Stimulated activated CD8-positive, alpha-beta memory T cell treated with anti-CD3 and anti-CD28 coated beads, Interleukin-7, amount 100 ng/mL, for 48 hours (primary cell): ENCODE measurements around the gene LYRM2.

ENCODE experiments used
- DNase-seq, 2 donors: peaks; one replicate each; pipeline ENCODE4 v3.0.0-alpha.2; 2020; ENCODE audit warnings: low read depth in 1 of 2; ENCODE audit errors: extremely low read depth in 1 of 2

The LYRM2 gene

DNA sequence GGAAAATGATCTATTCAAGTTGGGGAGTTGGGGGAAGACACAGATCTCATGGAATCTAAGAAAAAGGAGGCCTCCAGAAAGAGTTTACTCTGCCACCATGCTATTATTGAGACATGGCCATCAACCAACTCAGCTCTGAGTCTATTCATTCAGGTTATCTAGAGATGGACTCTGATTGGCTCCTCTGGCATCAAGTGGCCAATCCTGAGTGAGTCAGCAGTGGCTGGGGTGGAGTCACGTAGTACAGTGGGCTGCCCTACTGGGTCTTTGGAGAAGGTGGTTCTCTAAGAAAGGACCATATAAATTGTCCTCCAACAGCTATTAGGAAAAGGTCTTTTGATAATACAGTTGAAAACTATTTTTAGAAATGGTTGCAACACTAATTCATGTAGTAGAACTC, 42.1 kb downstream of the LYRM2 start:
- no peak for DNase-seq

DNA sequence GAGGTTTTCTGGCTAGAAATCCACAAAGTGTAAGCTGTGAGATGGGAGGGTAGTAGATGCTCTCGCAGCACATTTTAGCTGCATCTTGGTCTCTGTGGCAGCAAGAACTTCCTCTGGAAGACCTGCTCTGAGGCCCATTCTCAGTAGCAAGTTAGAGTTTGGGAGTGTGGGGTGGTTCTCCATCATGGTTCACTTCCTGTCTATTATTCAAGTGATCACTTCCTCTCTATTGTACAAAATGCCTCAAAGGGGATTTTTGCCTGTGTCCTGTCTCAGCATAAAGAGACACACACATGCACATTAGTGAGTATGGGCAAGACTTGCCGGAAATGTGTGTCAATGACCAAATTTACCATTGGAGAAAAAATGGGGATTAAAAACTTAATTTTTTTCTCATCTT, 42.5 kb downstream of the LYRM2 start:
- no peak for DNase-seq

DNA sequence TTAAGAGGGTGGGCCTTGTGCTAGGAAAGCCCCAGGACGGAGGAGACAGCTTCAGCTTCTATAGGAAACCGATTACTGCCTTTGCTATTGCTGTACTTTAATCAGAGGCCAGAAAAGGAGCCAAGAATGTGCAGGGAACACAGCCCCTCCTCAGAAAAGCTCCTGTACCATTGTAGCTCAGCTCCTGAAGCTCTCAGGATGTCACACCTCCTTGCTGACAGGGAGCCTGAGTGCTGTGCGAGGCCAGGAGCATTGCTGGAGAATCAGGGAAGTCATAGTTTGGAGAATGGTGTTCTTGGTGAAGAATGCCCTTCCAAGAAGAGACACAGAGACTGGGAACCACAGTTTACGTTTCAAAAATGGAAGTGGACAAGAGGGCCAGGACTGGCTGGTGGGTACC, 46.8 kb downstream of the LYRM2 start:
- no peak for DNase-seq

DNA sequence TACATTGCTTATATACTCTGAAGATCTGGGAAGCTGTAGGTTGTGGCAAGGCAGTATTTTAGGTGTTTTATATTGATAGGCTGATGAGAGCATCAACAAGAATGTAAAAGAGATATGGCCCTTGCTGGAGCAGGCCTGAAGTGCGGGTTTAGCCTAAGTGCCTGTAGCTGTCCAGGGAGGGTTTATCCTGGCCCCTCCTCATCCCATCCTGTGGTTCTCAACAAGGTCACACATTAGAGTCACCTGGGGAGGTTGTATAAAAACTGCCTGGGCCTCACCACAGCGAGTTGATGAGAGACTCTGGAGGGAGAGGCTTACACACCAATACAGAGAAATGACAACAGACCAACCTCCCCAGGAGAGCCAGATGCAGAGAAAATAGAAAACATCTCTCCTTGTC, 48.4 kb downstream of the LYRM2 start:
- no peak for DNase-seq

DNA sequence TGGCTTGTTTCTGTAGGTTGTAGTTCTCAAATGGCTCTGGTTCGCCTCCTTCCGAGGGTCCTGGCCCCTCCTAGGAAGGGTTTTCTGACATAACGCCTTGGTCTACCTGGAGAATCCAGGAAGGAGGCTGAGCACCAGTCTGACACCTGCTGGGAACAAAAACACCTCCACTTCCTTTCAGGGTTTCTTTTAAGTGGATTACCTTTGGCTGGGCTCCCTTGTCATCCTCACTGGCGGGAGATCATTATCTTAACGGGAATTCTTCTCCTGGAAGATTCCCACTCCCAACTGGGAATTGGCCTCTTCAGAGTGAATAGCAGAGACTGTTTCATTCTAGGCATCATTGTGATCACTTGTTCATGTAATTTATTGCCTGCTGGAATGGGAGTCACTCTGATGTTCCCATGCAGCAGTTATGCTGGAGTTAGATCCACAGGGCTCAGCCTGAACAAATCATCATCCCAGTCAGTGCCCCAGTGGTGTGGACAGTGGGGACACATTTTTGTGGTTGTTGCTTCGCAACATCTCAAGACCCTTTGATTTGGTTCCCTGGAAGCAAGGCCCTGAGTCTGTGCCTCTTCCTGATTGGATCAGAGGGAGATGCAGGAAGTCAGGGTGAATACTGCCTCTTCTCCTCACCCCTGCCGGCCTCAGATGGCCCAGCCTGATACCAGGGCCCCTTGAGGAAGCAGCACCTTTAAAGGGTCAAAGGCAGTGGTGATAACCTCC, 49.1 kb downstream of the LYRM2 start:
- DNase-seq = no peak

DNA sequence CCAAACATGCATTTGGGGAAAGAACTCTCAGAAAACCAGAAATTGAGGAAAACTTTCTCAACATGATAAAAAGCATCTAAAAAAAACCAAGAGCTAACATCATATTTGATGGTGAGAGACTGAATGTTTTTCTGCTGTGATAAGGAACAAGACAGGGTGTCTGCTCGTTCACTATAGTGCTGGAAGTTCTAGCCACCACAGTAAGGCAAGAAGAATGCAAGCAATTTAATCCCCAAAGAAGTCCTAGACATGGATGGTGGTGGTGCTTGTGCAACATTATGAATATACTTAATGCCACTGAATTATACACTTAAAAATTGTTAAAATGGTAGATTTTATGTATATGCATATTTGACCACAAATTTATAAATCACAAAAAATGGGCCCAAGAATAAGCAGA, 53.4 kb downstream of the LYRM2 start:
- no peak for DNase-seq

DNA sequence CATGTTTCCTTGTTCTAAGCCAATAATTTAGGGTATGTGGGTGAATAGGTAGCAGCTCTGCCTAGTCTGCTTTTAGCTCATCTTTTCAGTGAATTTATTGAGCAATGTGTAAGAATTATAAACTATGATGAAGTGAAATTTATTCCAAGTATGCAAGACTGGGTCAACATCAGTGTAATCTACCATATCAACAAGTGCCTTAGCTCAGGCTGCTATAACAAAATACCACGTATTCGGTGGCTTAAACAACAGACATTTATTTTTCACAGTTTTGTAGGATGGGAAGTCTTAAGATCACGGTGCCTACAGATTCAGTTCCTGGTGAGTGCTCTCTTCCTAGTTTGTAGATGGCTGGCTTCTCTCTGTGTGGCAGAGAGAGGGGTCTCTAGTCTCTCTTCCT, 54.0 kb downstream of the LYRM2 start:
- DNase-seq = no peak

DNA sequence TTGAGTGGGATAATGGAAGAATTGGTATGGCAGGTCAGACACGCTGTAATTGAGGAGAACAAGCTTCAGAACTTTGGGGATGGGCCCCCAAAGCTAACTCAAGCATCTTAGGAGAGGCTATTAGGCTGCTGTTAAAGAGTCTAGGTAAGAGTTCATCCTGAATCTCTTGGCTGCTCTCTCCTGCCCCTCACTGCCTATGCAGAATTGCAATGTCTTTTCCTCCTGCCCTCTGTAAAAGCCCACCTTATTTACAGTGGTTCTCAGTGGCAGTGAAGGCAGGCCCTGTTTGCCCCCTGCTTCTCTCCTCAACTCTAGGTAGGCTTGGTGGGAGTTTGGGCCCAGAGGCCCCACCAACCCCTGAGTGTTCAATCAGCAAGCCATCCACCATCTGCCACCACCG, 55.0 kb downstream of the LYRM2 start:
- DNase-seq = no peak

DNA sequence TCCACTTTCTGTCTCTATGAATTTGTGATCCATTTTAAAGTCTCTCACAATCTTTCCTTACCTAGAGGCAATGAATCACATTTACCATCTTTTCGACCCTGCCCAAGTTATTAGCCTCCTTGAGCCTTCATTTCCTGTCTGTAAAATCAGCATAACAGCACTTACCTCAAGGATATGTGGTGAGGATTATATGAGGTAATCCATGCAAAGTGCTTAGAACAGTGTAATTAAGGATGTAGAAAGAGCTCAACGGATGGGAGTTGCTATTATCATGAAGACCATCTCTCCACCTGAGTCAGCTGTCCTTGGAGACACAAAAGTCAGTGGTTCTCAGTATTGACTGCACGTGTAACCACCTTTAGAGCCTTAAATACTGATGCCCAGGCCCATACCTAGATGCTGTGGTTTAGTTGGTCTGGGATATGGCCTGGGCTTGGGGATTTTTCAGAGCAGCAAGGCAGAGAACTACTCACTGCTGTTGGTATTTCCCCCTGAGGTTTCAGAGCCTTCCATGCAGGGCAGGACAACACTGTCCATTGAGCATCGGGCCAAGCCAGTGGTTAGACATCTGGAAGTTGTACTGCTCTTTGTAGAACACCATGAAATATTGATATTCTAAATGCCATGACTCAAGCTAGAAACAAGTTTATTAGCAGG, 55.8 kb downstream of the LYRM2 start:
- DNase-seq = no peak

DNA sequence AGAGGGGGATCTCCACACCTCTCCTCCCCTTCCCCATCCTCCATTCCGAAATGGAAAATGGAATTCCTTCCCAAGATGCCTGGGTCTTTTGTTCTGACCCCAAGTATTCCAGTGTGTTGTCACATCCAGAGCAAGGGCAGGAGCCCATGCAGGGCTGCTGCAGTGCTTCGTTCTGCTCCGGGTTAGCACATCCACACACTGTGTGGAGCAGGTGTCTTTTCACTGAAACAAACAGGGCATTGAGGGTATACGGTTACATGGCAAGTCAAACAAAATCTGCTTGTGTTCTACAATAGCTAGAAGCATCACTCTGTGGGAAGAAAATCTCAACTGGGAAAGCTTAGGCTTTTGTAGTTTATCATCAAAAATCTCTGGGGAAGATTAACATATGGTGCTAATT, 56.9 kb downstream of the LYRM2 start:
- DNase-seq = no peak

DNA sequence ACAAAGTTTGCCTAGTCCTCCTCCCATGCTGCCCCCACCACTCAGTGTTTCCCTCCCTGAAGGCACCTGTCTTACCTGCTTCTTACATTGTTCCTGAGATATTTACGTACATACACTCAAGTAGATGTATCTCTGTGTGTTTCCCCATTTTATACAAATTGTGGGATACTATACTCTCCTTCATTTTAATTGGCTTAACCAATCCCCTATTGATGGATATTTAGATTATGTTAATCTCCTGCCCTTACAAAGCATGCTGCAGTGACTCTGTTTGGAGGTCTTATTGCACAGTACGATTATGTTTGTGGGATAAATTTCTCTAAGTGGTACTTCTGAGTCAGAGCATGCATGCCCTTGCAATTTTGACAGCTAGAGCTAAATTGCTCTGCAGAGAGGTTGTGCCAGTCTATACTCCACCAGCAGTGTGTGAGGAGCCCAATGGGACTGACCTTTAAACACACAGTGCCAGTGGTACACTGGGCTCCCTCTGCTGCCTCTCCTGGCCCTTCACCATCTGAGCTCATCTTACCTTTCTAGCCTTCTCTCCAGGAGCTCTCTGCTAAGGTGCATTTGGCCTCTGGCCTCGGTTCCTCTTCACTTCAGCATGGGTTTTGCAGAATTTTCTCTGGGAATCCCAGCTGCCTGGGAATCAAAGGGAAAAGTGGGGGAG, 57.4 kb downstream of the LYRM2 start:
- no peak for DNase-seq

DNA sequence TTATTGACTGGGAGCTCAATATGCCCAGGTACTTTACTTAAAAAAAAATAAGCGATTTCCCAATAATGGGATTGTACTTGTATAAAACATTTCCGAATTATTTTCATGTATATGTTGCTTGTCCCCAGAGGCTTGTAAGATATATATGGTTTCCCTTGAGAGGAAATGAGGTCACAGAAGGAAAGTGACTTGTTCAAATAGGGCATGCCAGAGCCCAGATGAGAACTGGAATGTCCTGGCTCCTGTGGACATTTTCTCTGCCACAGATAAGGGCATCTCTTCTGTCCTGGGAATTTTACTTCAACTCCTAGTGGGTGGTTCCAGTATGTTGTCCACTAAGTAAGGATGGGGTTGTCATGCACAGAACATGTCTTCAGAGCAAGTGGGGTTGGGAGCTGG, 63.0 kb downstream of the LYRM2 start:
- DNase-seq = no peak

DNA sequence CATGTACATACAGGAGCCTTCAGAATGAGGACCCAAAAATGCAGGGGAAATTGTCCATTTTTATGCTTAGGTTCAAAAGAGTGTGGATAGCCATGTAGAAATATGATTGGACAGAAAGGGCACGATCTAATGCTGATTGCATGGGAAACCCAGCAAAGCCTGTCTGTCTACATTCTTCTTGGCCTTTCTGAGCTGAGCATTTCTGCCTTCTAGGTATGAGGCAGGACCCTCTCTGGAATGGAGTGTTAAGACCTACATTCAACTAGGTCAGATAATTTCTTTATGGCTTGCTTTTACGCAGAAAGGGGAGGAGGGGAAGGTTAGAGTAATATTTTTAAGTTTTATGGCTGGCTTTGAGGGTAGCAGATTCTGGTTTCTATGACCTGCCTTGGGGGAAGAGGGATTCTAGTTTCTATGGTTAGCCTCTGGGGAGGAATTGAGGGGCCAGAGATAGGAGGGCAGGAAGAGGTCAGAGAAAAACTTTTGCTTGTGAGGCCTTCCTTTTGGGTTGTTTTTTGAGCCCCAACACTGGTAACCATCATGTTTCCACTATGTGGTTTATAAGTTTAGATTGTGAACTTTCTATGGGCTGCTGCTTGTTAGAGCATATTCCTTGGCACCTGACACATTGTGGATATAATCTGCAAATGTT, 63.5 kb downstream of the LYRM2 start:
- DNase-seq = no peak

DNA sequence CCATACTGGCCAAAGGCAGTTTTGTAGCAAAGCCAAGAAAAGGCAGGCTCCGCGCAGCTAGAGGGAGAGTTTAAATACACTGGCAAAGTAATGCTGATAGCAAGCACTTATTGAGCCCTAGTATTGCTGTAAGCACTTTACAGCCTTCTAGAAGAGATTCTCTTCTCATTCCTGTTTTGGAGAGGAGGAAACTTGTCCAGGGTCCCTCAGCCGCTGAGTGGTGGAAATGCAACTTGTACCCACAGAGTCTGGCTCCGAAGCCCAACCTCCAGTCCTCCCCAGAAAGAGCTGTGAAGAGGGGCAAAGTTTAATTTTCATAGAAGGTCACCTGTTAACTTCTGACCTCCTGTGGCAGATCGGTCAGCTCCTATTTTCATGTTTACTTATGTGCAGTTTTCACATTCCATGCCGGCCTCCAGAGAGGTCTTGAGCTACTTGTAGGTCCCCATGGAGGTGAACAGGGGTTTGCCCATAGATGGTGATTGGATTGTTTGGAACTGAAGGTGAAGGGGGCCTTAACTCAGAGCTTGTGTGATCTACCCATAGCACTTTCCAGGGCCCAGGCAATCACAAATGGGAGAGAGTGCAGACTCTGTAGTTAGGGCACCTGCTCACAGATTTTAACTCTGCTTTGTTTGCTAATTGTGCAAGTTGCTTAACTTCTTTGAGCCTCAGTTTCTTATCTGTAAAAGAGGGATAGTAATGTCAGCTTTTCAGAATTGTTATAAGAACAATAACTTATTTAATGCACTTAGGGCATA, 70.7 kb downstream of the LYRM2 start:
- no peak for DNase-seq

DNA sequence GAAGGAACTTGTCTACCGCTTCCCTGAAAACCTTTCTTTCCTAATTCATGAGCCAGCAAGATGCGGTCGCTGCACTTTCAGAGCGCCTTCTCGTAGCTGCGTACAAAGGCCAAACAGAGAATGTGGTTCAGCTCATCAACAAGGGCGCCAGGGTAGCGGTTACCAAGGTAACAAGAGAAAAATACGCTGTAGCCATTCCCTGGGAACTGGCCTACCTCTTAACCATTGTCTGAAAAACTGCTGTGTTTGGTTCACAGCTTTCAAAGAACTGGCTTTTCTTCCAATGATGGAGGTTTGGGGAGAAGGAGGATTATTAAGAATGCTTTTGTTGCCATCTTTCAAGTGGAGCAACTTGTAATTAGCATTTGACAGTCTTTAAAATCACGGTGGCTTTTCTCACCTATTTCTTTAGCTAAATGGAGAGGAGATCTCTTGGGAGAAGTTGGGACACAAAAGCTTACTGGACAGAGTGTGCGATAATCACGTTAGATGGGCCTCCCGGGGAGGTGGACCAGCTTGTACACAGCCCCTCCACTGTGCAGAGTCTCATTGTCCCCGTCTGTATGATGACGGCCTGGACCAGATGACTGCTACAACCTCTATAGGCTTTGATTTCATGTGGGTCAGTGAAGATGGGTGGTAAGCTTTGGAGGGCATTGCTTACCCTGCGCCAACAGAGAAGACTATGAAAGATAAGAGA, 71.5 kb downstream of the LYRM2 start:
- no peak for DNase-seq

DNA sequence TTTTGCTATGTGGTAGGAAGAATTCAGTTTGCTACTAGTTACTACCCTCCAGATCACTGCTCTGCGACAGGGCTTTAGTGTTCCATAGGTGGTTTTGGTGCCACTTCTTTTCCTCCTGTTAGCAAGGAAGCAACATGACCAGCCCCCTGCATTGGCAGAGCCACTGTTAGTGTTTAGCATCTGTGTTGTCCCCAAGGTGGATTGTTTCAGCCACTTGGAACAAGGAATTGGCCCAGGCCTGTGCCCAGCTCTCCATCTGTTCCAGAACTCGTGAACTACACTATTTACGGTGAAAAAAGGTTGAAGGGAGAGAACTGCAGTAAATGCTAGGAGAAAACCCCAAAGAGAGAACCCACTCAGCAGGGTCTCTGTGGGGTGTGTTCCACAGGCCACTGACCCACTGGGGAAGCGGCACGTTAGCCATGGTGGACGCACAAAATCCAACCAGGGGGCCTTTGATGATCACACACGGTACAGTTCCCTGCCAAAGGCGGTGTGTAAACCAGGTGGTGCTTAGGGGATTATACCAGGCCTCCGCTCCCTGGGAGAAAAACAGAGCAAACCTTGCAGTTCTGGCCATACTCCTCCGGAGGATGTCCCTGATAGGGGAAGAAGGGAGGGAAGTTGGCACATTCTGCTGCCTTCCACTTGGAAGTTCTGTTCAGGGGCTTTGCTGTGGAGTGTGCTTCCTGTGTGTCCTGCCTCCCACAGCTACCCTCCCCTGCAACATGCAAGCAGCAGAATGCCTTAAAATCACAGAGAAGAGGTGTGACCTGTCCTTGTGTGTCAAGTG, 72.3 kb downstream of the LYRM2 start:
- DNase-seq = no peak

DNA sequence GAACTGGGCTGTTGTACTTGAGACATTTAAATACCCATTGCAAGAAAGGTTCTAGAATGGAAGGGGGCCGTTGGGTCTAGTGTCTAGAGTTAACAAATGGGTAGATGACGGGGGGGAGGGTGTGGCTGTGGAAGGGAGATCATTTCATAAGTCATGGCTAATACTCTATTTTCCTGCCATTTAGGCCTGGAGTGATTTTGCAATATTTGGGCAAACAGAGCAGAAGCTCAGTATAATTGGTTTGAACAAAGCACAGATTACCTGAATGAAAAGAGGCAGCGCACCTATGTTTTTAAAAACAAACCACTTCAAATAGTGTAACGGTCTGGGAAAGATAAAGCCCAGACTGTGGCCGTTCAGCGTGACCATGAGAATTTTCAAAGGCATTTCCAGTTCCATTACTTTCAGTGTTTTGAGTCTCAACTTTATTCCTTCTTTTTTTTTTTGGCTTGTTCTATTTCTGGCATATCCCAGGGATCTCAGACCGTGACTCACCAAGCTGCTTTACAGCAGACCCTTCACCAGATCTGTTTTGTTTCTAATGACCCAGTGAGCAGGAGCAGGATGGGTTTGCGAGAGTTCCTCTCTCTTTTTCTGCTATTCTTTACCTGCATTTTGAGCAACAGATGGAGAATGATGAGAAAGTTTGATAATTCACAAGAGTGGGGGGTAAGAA, 73.7 kb downstream of the LYRM2 start:
- no peak for DNase-seq

DNA sequence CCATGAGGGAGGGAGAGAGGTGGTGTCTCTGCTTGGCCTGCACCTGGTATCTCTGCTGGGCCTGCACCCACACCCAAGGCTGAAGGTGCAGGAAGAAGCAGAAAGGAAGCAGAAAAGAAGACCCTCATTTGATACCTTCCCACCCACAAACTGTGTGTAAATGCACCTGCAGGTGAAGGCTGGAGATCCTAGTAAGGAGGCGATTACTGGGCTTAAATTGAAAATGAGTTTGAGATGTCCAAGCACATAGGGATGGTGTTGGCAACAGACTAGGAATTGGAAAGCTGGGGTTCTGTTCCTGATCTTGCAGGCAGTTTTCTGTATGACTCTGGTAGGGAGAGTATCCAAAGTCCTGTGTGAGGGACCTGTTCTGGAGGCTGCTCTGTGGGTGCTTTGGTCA, 74.7 kb downstream of the LYRM2 start:
- no peak for DNase-seq
